PC-3 (cell line): ENCODE measurements around the gene GALR3. TPM values are rescaled to one million over a fixed set of nuclear protein-coding genes. Genes with fewer than 3 reads are reported as not detected.

Experiments used
- ATAC-seq: fragments of 200-7000 bp; cut with Tn5 transposase; 2 replicates; pipeline ENCODE4 v1.9.1; 2020; ENCODE audit warnings: mild to moderate bottlenecking, moderate library complexity
- BruUV-seq: library from RNA; stranded (reverse); fragments of 400-500 nt; replicated peaks from 2 replicates; lab custom pipeline; 2021; lab: Mats Ljungman, UMichigan
- CTCF ChIA-PET: fragments of 300-600 bp; sonication (Branson Sonifier 250); formaldehyde crosslinking; loops from one replicate; lab custom pipeline; 2022; ENCODE audit warnings: antibody characterized with exemption; lab: Charles Lee
- POLR2A ChIA-PET: fragments of 300-600 bp; sonication (Branson Sonifier 250); formaldehyde crosslinking; loops from one replicate; lab custom pipeline; 2022; ENCODE audit warnings: antibody characterized with exemption; ENCODE audit not compliant: unreplicated experiment; lab: Charles Lee
- DNase-seq: peaks from one replicate; pipeline ENCODE4 v3.0.0-alpha.2; 2015
- H2AFZ ChIP-seq: fragments of 300-600 bp; sonication (generic); 2 replicates; pipeline ENCODE4 v1.6.0; 2016; ENCODE audit warnings: antibody characterized with exemption, low read length
- H3F3A ChIP-seq: fragments of 300-600 bp; sonication (generic); one replicate; pipeline ENCODE4 v1.6.0; 2017; ENCODE audit warnings: antibody characterized with exemption, low read length, control low read depth, mild to moderate bottlenecking; ENCODE audit not compliant: unreplicated experiment
- H3K27ac ChIP-seq: fragments of 300-600 bp; sonication (generic); 2 replicates; pipeline ENCODE4 v1.5.1; 2016; ENCODE audit warnings: mild to moderate bottlenecking, low read length
- H3K27me3 ChIP-seq: fragments of 300-600 bp; sonication (generic); 2 replicates; pipeline ENCODE4 v1.6.1; 2016; ENCODE audit warnings: low read length, mixed read lengths
- H3K36me3 ChIP-seq: fragments of 300-600 bp; sonication (generic); 2 replicates; pipeline ENCODE4 v1.6.1; 2016; ENCODE audit warnings: low read depth, mixed run types, low read length, mixed read lengths
- H3K4me1 ChIP-seq: fragments of 300-600 bp; sonication (generic); 2 replicates; pipeline ENCODE4 v1.5.1; 2016; ENCODE audit warnings: low read length; ENCODE audit not compliant: insufficient read depth
- H3K4me2 ChIP-seq: fragments of 300-600 bp; sonication (generic); 2 replicates; pipeline ENCODE4 v1.6.0; 2016; ENCODE audit warnings: low read length
- H3K4me3 ChIP-seq: fragments of 300-600 bp; sonication (generic); 2 replicates; pipeline ENCODE4 v1.5.1; 2016; ENCODE audit warnings: mild to moderate bottlenecking, low read length, mixed read lengths
- H3K79me2 ChIP-seq: fragments of 300-600 bp; sonication (generic); 2 replicates; pipeline ENCODE4 v1.6.1; 2017; ENCODE audit warnings: low read length, mixed read lengths
- H3K9ac ChIP-seq: fragments of 300-600 bp; sonication (generic); 2 replicates; pipeline ENCODE4 v1.6.0; 2016; ENCODE audit warnings: mild to moderate bottlenecking, low read length
- H3K9me2 ChIP-seq: fragments of 300-600 bp; sonication (generic); replicated peaks from 2 replicates; pipeline ENCODE4 v1.6.1; 2016; ENCODE audit warnings: mixed run types, low read length, mixed read lengths
- H3K9me3 ChIP-seq: fragments of 300-600 bp; sonication (generic); 2 replicates; pipeline ENCODE4 v1.6.1; 2016; ENCODE audit warnings: low read length, mixed read lengths
- H4K20me1 ChIP-seq: fragments of 300-600 bp; sonication (generic); 2 replicates; pipeline ENCODE4 v1.6.1; 2016; ENCODE audit warnings: low read length, mixed read lengths
- CTCF ChIP-seq: fragments of 300-600 bp; sonication (generic); conservative IDR thresholded peaks from 2 replicates; pipeline ENCODE4 v1.5.1; 2017; ENCODE audit warnings: antibody characterized with exemption, low read depth, mild to moderate bottlenecking, low read length
- EZH2 ChIP-seq: fragments of 300-600 bp; sonication (generic); IDR thresholded peaks from one replicate; pipeline ENCODE4 v1.6.1; 2017; ENCODE audit warnings: antibody characterized with exemption, mild to moderate bottlenecking, low read length; ENCODE audit not compliant: unreplicated experiment
- EZH2phosphoT487 ChIP-seq: fragments of 300-600 bp; sonication (generic); IDR thresholded peaks from 2 replicates; pipeline ENCODE4 v1.6.1; 2018; ENCODE audit warnings: mild to moderate bottlenecking, antibody characterized with exemption, low read length, borderline replicate concordance
- intact Hi-C: fragments of 100-400 bp; cut with micrococcal nuclease; formaldehyde crosslinking; loops from 2 replicates; pipeline ENCODE4 v1.9.0; 2023
- total RNA-seq: library from RNA; depleted of rRNA; stranded (reverse); fragments of >200 nt; gene quantifications from 2 replicates; pipeline ENCODE4 v1.2.3, GENCODE V29; 2014

GALR3 gene
- total RNA-seq, 1 experiment from 2014 or later = not detected

GRCh38 chr22:37775785-37776638, 47.2 kb upstream of the GALR3 start:
- intact Hi-C loops = no loop called here
- H3K4me2 ChIP-seq = peak overlapping the region; percentile 78
- ATAC-seq (peak; percentile 64), DNase-seq (peak; percentile 77)
- H3K4me3 ChIP-seq = peak overlapping the region; percentile 25; the same call in 1 of the 2 replicates
- peak overlapping the region; percentile 99 for H3K27ac ChIP-seq
- H3K79me2 ChIP-seq = no peaks in the 10 kb centered on the region
- no TSS peak for BruUV-seq
- ChIA-PET CTCF (no interaction called here), POLR2A (interaction anchor here (0.6 to 0.7 kb wide), 2 partner anchors 118 to 322 kb away, joined by 3 to 5 read pairs; partner anchors contain the start of gene PDXP)
- peaks cover 10% of the 10 kb centered on the region for H3K36me3 ChIP-seq
- no peak for TF ChIP-seq EZH2
- H3K9ac ChIP-seq = peak overlapping the region; percentile 90
- H3K4me1 ChIP-seq = peaks cover 35% of the 10 kb centered on the region
- H3F3A ChIP-seq = peaks cover 10% of the 10 kb centered on the region
- no peaks in the 10 kb centered on the region for H3K9me3 ChIP-seq
- no peaks in the 10 kb centered on the region for H3K9me2 ChIP-seq
- no peaks in the 10 kb centered on the region for H4K20me1 ChIP-seq
- no peaks in the 10 kb centered on the region for H3K27me3 ChIP-seq
- no peak overlapping the region for H2AFZ ChIP-seq

GRCh38 chr22:37776639-37777005, 46.6 kb upstream of the GALR3 start:
- Histone ChIP-seq H3K4me1 (peaks cover 40% of the 10 kb centered on the region), H3F3A (peaks cover 10% of the 10 kb centered on the region), H4K20me1 (no peaks in the 10 kb centered on the region), H3K79me2 (no peaks in the 10 kb centered on the region), H2AFZ (no peak overlapping the region), H3K36me3 (peaks cover 10% of the 10 kb centered on the region), H3K27me3 (no peaks in the 10 kb centered on the region), H3K27ac (peak overlapping the region; percentile 99), H3K9me2 (no peaks in the 10 kb centered on the region), H3K4me2 (peak overlapping the region; percentile 78), H3K4me3 (peak overlapping the region; percentile 25), H3K9ac (peak overlapping the region; percentile 90), H3K9me3 (no peaks in the 10 kb centered on the region)
- TF ChIP-seq CTCF (no peak), EZH2phosphoT487 (no peak), EZH2 (no peak)
- intact Hi-C loops = loop anchor here (1.0 kb wide), 1 partner anchor 24 kb away; no protein-coding TSS in a partner anchor
- CTCF ChIA-PET = no interaction called here
- ATAC-seq (peak; percentile 26), DNase-seq (no peak)
- BruUV-seq = TSS peak; percentile 88
- POLR2A ChIA-PET = interaction anchor here (0.6 kb wide), 1 partner anchor 118 kb away, joined by 3 read pairs; the partner anchor contains the start of gene PDXP

GRCh38 chr22:37777122-37777687, 46.0 kb upstream of the GALR3 start:
- no peaks in the 10 kb centered on the region for H3K27me3 ChIP-seq
- ChIA-PET POLR2A (no interaction called here), CTCF (no interaction called here)
- H3K79me2 ChIP-seq = no peaks in the 10 kb centered on the region
- peak overlapping the region; percentile 90 for H3K9ac ChIP-seq
- H3K9me3 ChIP-seq = no peaks in the 10 kb centered on the region
- no peak overlapping the region; the same call in 1 of the 2 replicates for H3K4me2 ChIP-seq
- DNase-seq (peak; percentile 96), ATAC-seq (peak; percentile 69)
- intact Hi-C loops = loop anchor here (1.0 kb wide), 1 partner anchor 25 kb away; no protein-coding TSS in a partner anchor
- H2AFZ ChIP-seq = no peak overlapping the region
- no TSS peak for BruUV-seq
- no peak overlapping the region for H3K4me3 ChIP-seq
- H3F3A ChIP-seq = peaks cover 10% of the 10 kb centered on the region
- peaks cover 10% of the 10 kb centered on the region for H3K36me3 ChIP-seq
- H3K4me1 ChIP-seq = peaks cover 46% of the 10 kb centered on the region
- no peaks in the 10 kb centered on the region for H4K20me1 ChIP-seq
- H3K27ac ChIP-seq = peak overlapping the region; percentile 99
- no peak for TF ChIP-seq CTCF
- no peak for TF ChIP-seq EZH2
- TF ChIP-seq EZH2phosphoT487 = 0 out of 2 replicates have a peak, but pooled peaks have one; percentile 22
- no peaks in the 10 kb centered on the region for H3K9me2 ChIP-seq
